Endometrial microvascular endothelial cells (primary cell): ENCODE data around the gene NIPA2. TPM values are rescaled to one million over a fixed set of nuclear protein-coding genes. Genes with fewer than 3 reads are reported as not detected.

ENCODE experiments used
- in situ Hi-C: cut with HindIII; loops from 2 replicates; pipeline ENCODE4 v1.10.0; 2017; ENCODE audit warnings: low sequenced_read_pairs, low pct_unique_long_range_greater_than_20kb; ENCODE audit errors: inconsistent ontology term
- total RNA-seq: library from RNA; depleted of rRNA; stranded (reverse); fragments of >200 nt; gene quantifications from one replicate; pipeline ENCODE4 v1.2.3, GENCODE V29; 2015; ENCODE audit errors: inconsistent ontology term

NIPA2 gene
- total RNA-seq, 1 donor from 2014 or later, result 136 TPM

- in situ Hi-C loops, result no loop called here
These were observed 50.8 kb downstream of the NIPA2 start for GRCh38 chr15:22889146-22889818.

- in situ Hi-C loops, result no loop called here
These were observed 51.8 kb downstream of the NIPA2 start for GRCh38 chr15:22890296-22890695.

- in situ Hi-C loops, result no loop called here
These were observed 53.2 kb downstream of the NIPA2 start for GRCh38 chr15:22891426-22892210.

GRCh38 chr15:22892333-22892732, 53.9 kb downstream of the NIPA2 start:
- in situ Hi-C loops, result no loop called here

GRCh38 chr15:22893081-22893480, 54.6 kb downstream of the NIPA2 start:
- in situ Hi-C loops, result no loop called here

- in situ Hi-C loops, result no loop called here
These were observed 55.4 kb downstream of the NIPA2 start for GRCh38 chr15:22893881-22894280.

GRCh38 chr15:22895465-22896190, 57.2 kb downstream of the NIPA2 start:
- in situ Hi-C loops, result no loop called here

GRCh38 chr15:22902046-22902445, 63.6 kb downstream of the NIPA2 start:
- in situ Hi-C loops, result no loop called here

- in situ Hi-C loops, result no loop called here
These were observed 64.1 kb downstream of the NIPA2 start for GRCh38 chr15:22902578-22902977.

GRCh38 chr15:22902981-22903380, 64.5 kb downstream of the NIPA2 start:
- in situ Hi-C loops, result no loop called here

- in situ Hi-C loops, result no loop called here
These were observed 65.0 kb downstream of the NIPA2 start for GRCh38 chr15:22903427-22903826.

- in situ Hi-C loops, result no loop called here
These were observed 65.6 kb downstream of the NIPA2 start for GRCh38 chr15:22903961-22904534.

GRCh38 chr15:22904736-22905135, 66.3 kb downstream of the NIPA2 start:
- in situ Hi-C loops, result no loop called here

- in situ Hi-C loops, result no loop called here
These were observed 68.9 kb downstream of the NIPA2 start for GRCh38 chr15:22907161-22907950.

- in situ Hi-C loops, result no loop called here
These were observed 70.4 kb downstream of the NIPA2 start for GRCh38 chr15:22908830-22909229.

GRCh38 chr15:22911306-22911705, 72.8 kb downstream of the NIPA2 start:
- in situ Hi-C loops, result no loop called here

- in situ Hi-C loops, result no loop called here
These were observed 73.8 kb downstream of the NIPA2 start for GRCh38 chr15:22912256-22912655.

- in situ Hi-C loops, result no loop called here
These were observed 75.3 kb downstream of the NIPA2 start for GRCh38 chr15:22913646-22914380.
